ENCODE measurements around the gene SETD1B. TPM values are rescaled to one million over a fixed set of nuclear protein-coding genes. Genes with fewer than 3 reads are reported as not detected.
"Not testable (repeated sequence)": the region's sequence is repeated elsewhere in the genome, so short reads cannot be mapped to it uniquely, and the experiment has no call there.

The SETD1B gene
- polyA plus RNA-seq, 4 donors = 3.6 to 13.0 (median 6.6) TPM

DNA sequence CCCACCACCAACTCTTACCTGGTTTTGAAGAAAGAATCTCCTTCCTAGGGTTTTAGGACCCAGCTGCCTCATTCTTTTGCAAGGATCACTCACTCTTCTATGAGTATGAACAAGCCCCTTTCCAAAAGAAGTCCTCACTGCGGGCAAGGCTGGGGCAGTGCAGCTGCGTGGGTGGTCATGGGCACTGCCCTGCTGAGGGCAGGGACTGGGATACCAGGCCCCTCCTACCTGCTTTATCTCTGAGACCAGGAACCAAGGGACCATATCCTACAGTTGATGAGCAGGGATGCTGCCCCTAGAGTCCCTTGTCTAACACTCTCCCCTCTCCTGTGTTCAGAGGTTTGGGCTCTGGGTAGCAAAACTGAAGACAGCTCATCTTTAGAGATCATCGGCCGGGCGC, 34.3 kb downstream of the SETD1B start:
- H3K4me1 ChIP-seq (ENCODE audit: control insufficient read depth in 3 of 3, insufficient read depth in 2 of 3, low read depth in 1 of 3, low read length in 2 of 3) = no peaks in the 10 kb centered on the region
- no peak overlapping the region for H3K27ac ChIP-seq (ENCODE audit: low read depth in 1 of 3, low read length in 2 of 3)
- peaks cover 0 to 4% (median 0%) of the 10 kb centered on the region in 3 donors for H3K27me3 ChIP-seq (ENCODE audit: control insufficient read depth in 3 of 3, insufficient read depth in 3 of 3, low read length in 3 of 3)
- no peak overlapping the region for H3K4me3 ChIP-seq (ENCODE audit: low read depth in 1 of 3, low read length in 3 of 3)
- FAIRE-seq (no peak), DNase-seq (no peak)
- H3K36me3 ChIP-seq (ENCODE audit: control insufficient read depth in 3 of 3, insufficient read depth in 2 of 3, low read depth in 1 of 3, low read length in 3 of 3) = no peaks in the 10 kb centered on the region
- 84 to 93% (median 89%) methylated on average over 5 of the region's 5 CpGs for WGBS, 3 donors
- no peaks in the 10 kb centered on the region for H3K9me3 ChIP-seq (ENCODE audit: control insufficient read depth in 2 of 2, insufficient read depth in 1 of 2, low read depth in 1 of 2, low read length in 1 of 2)

DNA sequence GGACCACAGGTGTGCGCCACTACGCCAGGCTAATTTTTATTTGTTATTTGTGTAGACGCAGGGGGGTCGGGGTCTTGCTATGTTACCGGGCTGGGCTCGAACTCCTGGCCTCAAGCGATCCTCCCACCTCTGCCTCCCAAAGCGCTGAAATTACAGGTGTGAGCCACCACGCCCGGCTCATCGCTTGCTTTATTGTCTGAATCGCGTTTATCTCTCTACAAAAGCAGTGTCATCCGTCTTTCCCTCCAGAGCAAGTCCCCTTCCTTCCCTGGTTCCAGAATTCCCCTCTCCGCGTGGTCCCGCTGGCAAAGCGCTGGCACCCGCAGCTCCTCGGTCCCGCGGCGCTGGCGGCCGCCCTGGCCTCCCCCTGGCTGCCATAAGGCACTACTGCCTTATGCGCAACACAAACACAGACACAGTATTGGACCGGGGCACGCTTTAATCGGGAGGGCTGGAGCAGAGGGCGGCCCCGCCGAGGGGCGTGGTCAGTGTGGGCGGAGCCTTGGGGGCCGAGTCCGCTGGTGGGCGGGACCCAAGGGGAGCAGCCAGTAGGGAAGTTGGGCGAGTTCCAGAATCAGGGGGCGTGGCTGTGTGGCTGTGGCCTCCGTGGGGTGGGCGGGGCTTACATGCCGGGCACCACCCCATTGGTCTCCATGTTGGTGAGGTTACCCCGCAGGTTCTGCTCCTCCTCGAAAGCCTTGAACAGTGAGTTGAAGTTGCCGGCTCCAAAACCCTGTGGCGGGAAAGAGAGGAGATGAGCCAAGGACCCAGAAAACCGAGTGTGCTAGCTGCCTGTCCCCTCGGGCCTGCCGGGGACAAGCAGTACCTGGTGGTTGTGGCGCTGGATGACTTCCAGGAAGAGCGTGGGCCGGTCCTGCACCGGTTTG, 35.5 kb downstream of the SETD1B start:
- peaks cover 0 to 4% (median 0%) of the 10 kb centered on the region in 3 donors for H3K27me3 ChIP-seq (ENCODE audit: control insufficient read depth in 3 of 3, insufficient read depth in 3 of 3, low read length in 3 of 3)
- WGBS, 3 donors = 10 to 12% (median 10%) methylated on average over 49 to 53 of the region's 53 CpGs
- peak overlapping the region; percentile 44 to 87 (median 74) for H3K4me3 ChIP-seq (ENCODE audit: low read depth in 1 of 3, low read length in 3 of 3)
- DNase-seq (peak; percentile 99), FAIRE-seq (no peak)
- no peaks in the 10 kb centered on the region for H3K9me3 ChIP-seq (ENCODE audit: control insufficient read depth in 2 of 2, insufficient read depth in 1 of 2, low read depth in 1 of 2, low read length in 1 of 2)
- H3K27ac ChIP-seq (ENCODE audit: low read depth in 1 of 3, low read length in 2 of 3) = peak overlapping the region; percentile 5 to 77 (median 66)
- no peaks in the 10 kb centered on the region for H3K36me3 ChIP-seq (ENCODE audit: control insufficient read depth in 3 of 3, insufficient read depth in 2 of 3, low read depth in 1 of 3, low read length in 3 of 3)
- H3K4me1 ChIP-seq (ENCODE audit: control insufficient read depth in 3 of 3, insufficient read depth in 2 of 3, low read depth in 1 of 3, low read length in 2 of 3) = no peaks in the 10 kb centered on the region

DNA sequence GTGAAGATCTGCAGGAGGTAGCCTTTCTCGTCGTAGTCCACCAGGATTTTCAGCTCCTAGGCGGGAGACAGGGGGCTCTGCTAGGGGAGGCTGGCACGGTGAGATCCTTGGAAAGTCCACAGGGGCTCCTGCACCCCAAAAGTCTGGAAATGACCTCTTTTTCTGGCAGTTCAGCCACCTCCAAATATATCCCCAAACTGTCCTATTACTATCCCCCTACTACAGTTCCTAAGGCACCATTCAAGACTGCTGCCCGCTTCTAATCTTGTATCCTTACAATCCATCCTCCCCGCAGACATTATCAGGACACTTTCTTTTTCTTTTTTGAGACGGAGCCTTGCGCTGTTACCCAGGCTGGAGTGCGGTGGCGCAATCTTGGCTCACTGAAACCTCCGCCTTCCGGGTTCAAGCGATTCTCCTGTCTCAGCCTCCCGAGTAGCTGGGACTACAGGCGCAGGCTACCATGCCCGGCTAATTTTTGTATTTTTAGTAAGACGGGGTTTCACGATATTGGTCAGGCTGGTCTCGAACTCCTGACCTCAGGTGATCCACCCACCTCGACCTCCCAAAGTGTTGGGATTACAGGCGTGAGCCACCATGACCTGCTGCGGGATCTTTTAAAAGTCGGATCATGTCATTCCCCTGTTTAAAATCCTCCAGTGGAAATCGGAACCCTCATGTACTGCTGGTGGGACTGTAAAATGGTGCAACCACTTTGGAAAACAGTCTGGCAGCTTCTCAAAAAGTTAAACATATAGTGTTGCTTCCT, 36.4 kb downstream of the SETD1B start:
- no peak for FAIRE-seq
- H3K36me3 ChIP-seq (ENCODE audit: control insufficient read depth in 3 of 3, insufficient read depth in 2 of 3, low read depth in 1 of 3, low read length in 3 of 3) = no peaks in the 10 kb centered on the region
- no peaks in the 10 kb centered on the region for H3K9me3 ChIP-seq (ENCODE audit: control insufficient read depth in 2 of 2, insufficient read depth in 1 of 2, low read depth in 1 of 2, low read length in 1 of 2)
- DNase-seq = peak in 1 of 2 donors; percentile 10
- H3K4me1 ChIP-seq (ENCODE audit: control insufficient read depth in 3 of 3, insufficient read depth in 2 of 3, low read depth in 1 of 3, low read length in 2 of 3) = no peaks in the 10 kb centered on the region
- WGBS, 3 donors = 48 to 74% (median 60%) methylated on average over 24 of the region's 24 CpGs
- H3K27me3 ChIP-seq (ENCODE audit: control insufficient read depth in 3 of 3, insufficient read depth in 3 of 3, low read length in 3 of 3) = peaks cover 0 to 4% (median 0%) of the 10 kb centered on the region in 3 donors
- H3K4me3 ChIP-seq (ENCODE audit: low read depth in 1 of 3, low read length in 3 of 3) = peak overlapping the region; percentile 44 to 87 (median 74)
- peak overlapping the region; percentile 5 to 77 (median 66) for H3K27ac ChIP-seq (ENCODE audit: low read depth in 1 of 3, low read length in 2 of 3)

DNA sequence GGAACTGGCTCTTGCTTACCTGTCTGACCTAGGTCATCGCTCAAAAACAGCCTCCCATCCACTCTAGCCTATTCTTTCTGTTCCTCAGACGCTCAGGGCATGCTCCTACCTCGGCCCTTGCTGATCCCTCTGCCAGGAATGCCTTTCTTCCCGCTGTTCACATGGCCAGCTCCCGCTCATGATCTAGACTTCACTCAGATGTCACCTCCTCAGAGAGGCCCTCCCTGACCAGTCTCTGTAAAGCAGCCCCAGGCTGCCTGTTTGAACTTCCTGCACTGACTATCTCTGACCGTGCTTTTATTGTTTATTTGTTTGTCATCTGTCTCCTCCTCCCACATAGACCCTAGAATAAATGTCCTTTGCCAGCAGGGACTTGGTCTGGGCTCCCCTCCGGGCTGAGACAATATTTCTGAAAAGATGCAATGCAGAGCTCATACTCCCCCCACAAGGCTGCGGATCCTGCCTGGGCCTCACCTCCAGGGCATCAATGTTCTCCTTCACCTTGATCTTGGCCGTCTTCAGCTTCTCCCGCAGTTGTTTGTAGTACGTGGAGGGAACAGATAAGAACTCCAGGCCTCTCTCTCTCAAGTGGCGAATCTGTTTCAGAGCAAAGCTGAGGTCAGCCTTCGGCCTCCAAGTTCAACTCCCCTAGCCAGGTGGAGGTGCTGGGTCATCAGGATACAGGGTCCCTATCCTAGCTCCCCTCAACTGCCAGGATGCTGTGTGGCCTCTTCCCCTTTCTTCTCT, 39.6 kb downstream of the SETD1B start:
- FAIRE-seq (no peak), DNase-seq (no peak)
- 70 to 73% (median 71%) methylated on average over 13 of the region's 13 CpGs for WGBS, 3 donors
- no peaks in the 10 kb centered on the region for H3K9me3 ChIP-seq (ENCODE audit: control insufficient read depth in 2 of 2, insufficient read depth in 1 of 2, low read depth in 1 of 2, low read length in 1 of 2)
- H3K27me3 ChIP-seq (ENCODE audit: control insufficient read depth in 3 of 3, insufficient read depth in 3 of 3, low read length in 3 of 3) = no peaks in the 10 kb centered on the region
- H3K4me1 ChIP-seq (ENCODE audit: control insufficient read depth in 3 of 3, insufficient read depth in 2 of 3, low read depth in 1 of 3, low read length in 2 of 3) = no peaks in the 10 kb centered on the region
- no peak overlapping the region for H3K4me3 ChIP-seq (ENCODE audit: low read depth in 1 of 3, low read length in 3 of 3)
- no peak overlapping the region for H3K27ac ChIP-seq (ENCODE audit: low read depth in 1 of 3, low read length in 2 of 3)
- no peaks in the 10 kb centered on the region for H3K36me3 ChIP-seq (ENCODE audit: control insufficient read depth in 3 of 3, insufficient read depth in 2 of 3, low read depth in 1 of 3, low read length in 3 of 3)

DNA sequence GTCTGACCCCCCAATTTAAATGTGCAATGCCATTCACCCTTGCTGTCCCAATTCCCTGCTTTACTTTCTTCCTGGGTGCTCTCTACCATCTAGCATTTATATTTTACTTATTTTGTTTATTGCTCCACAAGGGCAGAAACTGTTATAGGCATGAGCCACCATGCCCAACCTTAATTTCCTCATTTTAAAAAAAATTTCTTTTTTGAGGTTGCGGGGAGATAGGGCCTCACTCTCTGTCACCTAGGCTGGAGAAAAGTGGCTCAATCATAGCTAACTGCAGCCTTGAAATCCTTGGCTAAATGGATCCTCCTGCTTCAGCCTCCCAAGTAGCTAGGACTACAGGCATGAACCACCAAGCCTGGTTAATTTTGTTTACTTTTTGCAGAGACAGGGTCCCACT, 41.9 kb downstream of the SETD1B start:
- no peak for DNase-seq
- no peak for FAIRE-seq
- no peak overlapping the region for H3K4me3 ChIP-seq (ENCODE audit: low read depth in 1 of 3, low read length in 3 of 3)
- H3K27ac ChIP-seq (ENCODE audit: low read depth in 1 of 3, low read length in 2 of 3) = no peak overlapping the region
- 83 to 96% (median 83%) methylated on average over 1 of the region's 1 CpG for WGBS, 3 donors
- no peaks in the 10 kb centered on the region for H3K27me3 ChIP-seq (ENCODE audit: control insufficient read depth in 3 of 3, insufficient read depth in 3 of 3, low read length in 3 of 3)
- peaks cover 0 to 2% (median 0%) of the 10 kb centered on the region in 3 donors for H3K36me3 ChIP-seq (ENCODE audit: control insufficient read depth in 3 of 3, insufficient read depth in 2 of 3, low read depth in 1 of 3, low read length in 3 of 3)
- no peaks in the 10 kb centered on the region for H3K9me3 ChIP-seq (ENCODE audit: control insufficient read depth in 2 of 2, insufficient read depth in 1 of 2, low read depth in 1 of 2, low read length in 1 of 2)
- no peaks in the 10 kb centered on the region for H3K4me1 ChIP-seq (ENCODE audit: control insufficient read depth in 3 of 3, insufficient read depth in 2 of 3, low read depth in 1 of 3, low read length in 2 of 3)

DNA sequence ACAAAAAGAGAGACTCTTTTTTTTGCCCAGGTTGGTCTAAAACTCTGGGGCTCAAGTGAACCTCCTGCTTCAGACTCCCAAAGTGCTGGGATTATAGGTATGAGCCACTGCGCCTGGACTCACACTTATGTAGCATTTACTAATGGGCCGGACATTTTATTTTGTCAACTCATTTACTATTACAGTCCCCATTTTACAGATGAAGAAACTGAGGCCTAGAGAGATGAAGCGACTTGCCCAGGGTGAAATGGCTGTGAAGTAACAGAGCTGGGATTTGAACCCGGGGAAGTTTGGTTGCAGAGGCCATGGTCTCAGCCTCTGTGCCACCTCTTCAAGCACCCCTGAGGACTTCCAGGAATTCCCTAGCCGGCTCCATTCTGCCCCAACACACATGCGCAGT, 45.4 kb downstream of the SETD1B start:
- WGBS, 3 donors = 93 to 98% (median 95%) methylated on average over 6 of the region's 6 CpGs
- DNase-seq (no peak), FAIRE-seq (no peak)
- H3K27me3 ChIP-seq (ENCODE audit: control insufficient read depth in 3 of 3, insufficient read depth in 3 of 3, low read length in 3 of 3) = no peaks in the 10 kb centered on the region
- peaks cover 0 to 2% (median 0%) of the 10 kb centered on the region in 3 donors for H3K36me3 ChIP-seq (ENCODE audit: control insufficient read depth in 3 of 3, insufficient read depth in 2 of 3, low read depth in 1 of 3, low read length in 3 of 3)
- no peaks in the 10 kb centered on the region for H3K9me3 ChIP-seq (ENCODE audit: control insufficient read depth in 2 of 2, insufficient read depth in 1 of 2, low read depth in 1 of 2, low read length in 1 of 2)
- H3K4me3 ChIP-seq (ENCODE audit: low read depth in 1 of 3, low read length in 3 of 3) = no peak overlapping the region
- no peak overlapping the region for H3K27ac ChIP-seq (ENCODE audit: low read depth in 1 of 3, low read length in 2 of 3)
- H3K4me1 ChIP-seq (ENCODE audit: control insufficient read depth in 3 of 3, insufficient read depth in 2 of 3, low read depth in 1 of 3, low read length in 2 of 3) = no peaks in the 10 kb centered on the region

DNA sequence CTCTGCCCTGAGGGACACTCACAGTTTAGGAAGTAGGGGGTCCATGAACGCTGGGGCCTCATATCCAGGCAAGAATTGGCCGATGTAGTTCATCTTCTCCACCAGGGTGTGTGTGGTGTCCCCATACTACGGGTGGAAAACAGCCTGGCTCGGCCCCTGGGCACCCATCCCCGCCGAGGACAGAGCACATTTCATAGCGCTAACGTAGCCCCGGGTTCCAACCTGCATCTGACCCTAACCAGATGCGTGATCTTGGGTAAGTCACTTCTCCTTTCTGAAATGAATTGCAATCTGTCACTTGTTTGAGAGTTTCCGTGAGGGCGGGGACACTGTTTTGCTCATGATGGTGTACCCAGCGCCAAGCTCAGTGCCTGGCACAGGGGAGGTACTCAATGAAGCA, 45.9 kb downstream of the SETD1B start:
- Histone ChIP-seq H3K4me3 (ENCODE audit: low read depth in 1 of 3, low read length in 3 of 3) (no peak overlapping the region), H3K27me3 (ENCODE audit: control insufficient read depth in 3 of 3, insufficient read depth in 3 of 3, low read length in 3 of 3) (no peaks in the 10 kb centered on the region), H3K27ac (ENCODE audit: low read depth in 1 of 3, low read length in 2 of 3) (no peak overlapping the region), H3K4me1 (ENCODE audit: control insufficient read depth in 3 of 3, insufficient read depth in 2 of 3, low read depth in 1 of 3, low read length in 2 of 3) (no peaks in the 10 kb centered on the region), H3K36me3 (ENCODE audit: control insufficient read depth in 3 of 3, insufficient read depth in 2 of 3, low read depth in 1 of 3, low read length in 3 of 3) (peaks cover 0 to 2% (median 0%) of the 10 kb centered on the region in 3 donors), H3K9me3 (ENCODE audit: control insufficient read depth in 2 of 2, insufficient read depth in 1 of 2, low read depth in 1 of 2, low read length in 1 of 2) (no peaks in the 10 kb centered on the region)
- DNase-seq (no peak), FAIRE-seq (no peak)
- 84 to 89% (median 84%) methylated on average over 13 of the region's 13 CpGs for WGBS, 3 donors

DNA sequence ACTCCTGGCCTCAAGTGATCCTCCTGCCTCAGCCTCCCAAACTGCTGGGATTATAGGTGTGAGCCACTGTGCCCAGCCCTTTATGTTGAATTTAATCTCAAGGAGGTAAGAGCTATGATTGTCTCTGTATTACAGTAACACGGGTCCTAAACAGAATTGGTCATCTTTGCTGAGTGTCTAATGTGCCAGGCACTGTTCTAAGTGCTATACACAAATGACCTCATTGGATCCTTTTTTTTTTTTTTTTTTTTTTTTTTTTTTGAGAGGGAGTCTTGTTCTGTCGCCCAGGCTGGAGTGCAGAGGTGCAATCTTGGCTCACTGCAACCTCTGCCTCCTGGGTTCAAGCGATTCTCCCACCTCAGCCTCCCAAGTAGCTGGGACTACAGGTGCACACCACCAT, 48.6 kb downstream of the SETD1B start:
- FAIRE-seq; H3K9me3 ChIP-seq (ENCODE audit: control insufficient read depth in 2 of 2, insufficient read depth in 1 of 2, low read depth in 1 of 2, low read length in 1 of 2); H3K27me3 ChIP-seq (ENCODE audit: control insufficient read depth in 3 of 3, insufficient read depth in 3 of 3, low read length in 3 of 3); H3K36me3 ChIP-seq (ENCODE audit: control insufficient read depth in 3 of 3, insufficient read depth in 2 of 3, low read depth in 1 of 3, low read length in 3 of 3); H3K4me3 ChIP-seq (ENCODE audit: low read depth in 1 of 3, low read length in 3 of 3); H3K4me1 ChIP-seq (ENCODE audit: control insufficient read depth in 3 of 3, insufficient read depth in 2 of 3, low read depth in 1 of 3, low read length in 2 of 3); DNase-seq; H3K27ac ChIP-seq (ENCODE audit: low read depth in 1 of 3, low read length in 2 of 3): not testable (repeated sequence)
- 65 to 75% (median 69%) methylated on average over 3 of the region's 3 CpGs for WGBS, 3 donors

Measured in small intestine (tissue), 7 donors.